Tibial nerve (tissue), 4 donors: ENCODE data around the gene TOR2A.

Source experiments
- EP300 ChIP-seq, 2 donors: sonication (generic); formaldehyde crosslinking; IDR thresholded peaks; one replicate each; pipeline ENCODE4 v1.6.1; 2017; ENCODE audit warnings: antibody characterized with exemption in 2 of 2, mild to moderate bottlenecking in 1 of 2
- POLR2A ChIP-seq, 2 donors: fragments of 450-650 bp; IDR thresholded peaks; one replicate each; pipeline ENCODE4 v1.6.1; 2017; ENCODE audit warnings: antibody characterized with exemption in 2 of 2, mild to moderate bottlenecking in 2 of 2, moderate library complexity in 2 of 2
- TF ChIP-seq, protein P1 (sequence below), 5 experiments: fragments of 200-600 bp in 3 of 5; fragments of 450-650 bp in 2 of 5; sonication (generic) in 3 of 5; IDR thresholded peaks; one replicate each; pipeline ENCODE4 v1.5.1; 2016 to 2019; ENCODE audit warnings: antibody characterized with exemption in 5 of 5, mild to moderate bottlenecking in 3 of 5, moderate library complexity in 2 of 5

- TF ChIP-seq, protein P1, sequence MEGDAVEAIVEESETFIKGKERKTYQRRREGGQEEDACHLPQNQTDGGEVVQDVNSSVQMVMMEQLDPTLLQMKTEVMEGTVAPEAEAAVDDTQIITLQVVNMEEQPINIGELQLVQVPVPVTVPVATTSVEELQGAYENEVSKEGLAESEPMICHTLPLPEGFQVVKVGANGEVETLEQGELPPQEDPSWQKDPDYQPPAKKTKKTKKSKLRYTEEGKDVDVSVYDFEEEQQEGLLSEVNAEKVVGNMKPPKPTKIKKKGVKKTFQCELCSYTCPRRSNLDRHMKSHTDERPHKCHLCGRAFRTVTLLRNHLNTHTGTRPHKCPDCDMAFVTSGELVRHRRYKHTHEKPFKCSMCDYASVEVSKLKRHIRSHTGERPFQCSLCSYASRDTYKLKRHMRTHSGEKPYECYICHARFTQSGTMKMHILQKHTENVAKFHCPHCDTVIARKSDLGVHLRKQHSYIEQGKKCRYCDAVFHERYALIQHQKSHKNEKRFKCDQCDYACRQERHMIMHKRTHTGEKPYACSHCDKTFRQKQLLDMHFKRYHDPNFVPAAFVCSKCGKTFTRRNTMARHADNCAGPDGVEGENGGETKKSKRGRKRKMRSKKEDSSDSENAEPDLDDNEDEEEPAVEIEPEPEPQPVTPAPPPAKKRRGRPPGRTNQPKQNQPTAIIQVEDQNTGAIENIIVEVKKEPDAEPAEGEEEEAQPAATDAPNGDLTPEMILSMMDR (IDR thresholded peaks at IDR 0.05): no peak
- TF ChIP-seq POLR2A (IDR thresholded peaks at IDR 0.05) (no peak), EP300 (IDR thresholded peaks at IDR 0.05) (no peak)
Observed at GRCh38 chr9:127758843-127759242, 23.7 kb upstream of the TOR2A start.
